SK-N-SH (cell line): ENCODE data around the gene ITSN1.

Source experiments
- CTCF ChIP-seq: fragments of 200-600 bp; sonication (generic); IDR thresholded peaks from 2 replicates; pipeline ENCODE4 v1.6.1; 2017; ENCODE audit warnings: antibody characterized with exemption, mild to moderate bottlenecking, moderate library complexity
- EP300 ChIP-seq, 2 experiments: IDR thresholded peaks; 2 replicates each; pipeline versions ENCODE4 v1.4.0 to v1.6.1; 2012; ENCODE audit warnings: borderline replicate concordance in 1 of 2, low read depth in 1 of 2, low read length in 1 of 2
- GATA2 ChIP-seq: sonication (generic); formaldehyde crosslinking; IDR thresholded peaks from 2 replicates; pipeline ENCODE4 v1.5.0; 2020; ENCODE audit warnings: mild to moderate bottlenecking, missing genetic modification reagents
- NRF1 ChIP-seq: IDR thresholded peaks from 2 replicates; pipeline ENCODE4 v1.6.1; 2012; ENCODE audit warnings: low read depth, mild to moderate bottlenecking, low read length
- RAD21 ChIP-seq: IDR thresholded peaks from 2 replicates; pipeline ENCODE4 v1.6.1; 2012; ENCODE audit warnings: mild to moderate bottlenecking, low read length
- TEAD4 ChIP-seq: IDR thresholded peaks from 2 replicates; pipeline ENCODE4 v1.4.0; 2012; ENCODE audit warnings: mild to moderate bottlenecking, borderline replicate concordance; ENCODE audit not compliant: insufficient read depth
- USF2 ChIP-seq: fragments of 150-350 bp; IDR thresholded peaks from 2 replicates; pipeline ENCODE4 v1.6.1; 2017; ENCODE audit warnings: antibody characterized with exemption, low read length, low read depth, borderline replicate concordance
- TF ChIP-seq, protein P1 (sequence below): IDR thresholded peaks from 2 replicates; pipeline ENCODE4 v1.4.0; 2012; ENCODE audit warnings: low read depth

DNA sequence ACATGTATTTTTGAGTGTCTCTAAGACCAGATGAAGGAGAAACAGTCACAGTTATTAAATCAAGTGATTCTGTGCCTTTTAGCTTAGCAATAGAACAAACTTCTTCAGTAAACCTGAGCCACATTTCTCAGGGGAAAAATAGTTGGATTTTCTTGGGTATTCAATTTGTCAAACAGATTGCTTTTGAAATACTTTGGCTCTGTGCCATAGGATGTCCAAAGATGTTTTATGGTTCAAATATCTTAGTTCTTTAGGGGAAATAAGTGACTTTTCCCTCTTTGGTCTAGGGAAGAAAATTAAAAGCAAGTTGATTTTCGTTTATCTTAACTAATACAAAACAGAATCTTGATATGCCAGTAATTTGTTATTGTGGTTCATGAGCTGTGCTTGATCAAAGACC, 147.4 kb downstream of the ITSN1 start:
- TF ChIP-seq RAD21 (no peak), TEAD4 (no peak), NRF1 (no peak), CTCF (no peak), GATA2 (CRISPR knock-in tag) (no peak), USF2 (no peak), EP300 (IDR thresholded peaks at IDR 0.05; ENCODE audit: borderline replicate concordance in 1 of 2, low read depth in 1 of 2, low read length in 1 of 2) (no peak)
- TF ChIP-seq, protein P1, sequence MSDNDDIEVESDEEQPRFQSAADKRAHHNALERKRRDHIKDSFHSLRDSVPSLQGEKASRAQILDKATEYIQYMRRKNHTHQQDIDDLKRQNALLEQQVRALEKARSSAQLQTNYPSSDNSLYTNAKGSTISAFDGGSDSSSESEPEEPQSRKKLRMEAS = no peak
